ENCODE measurements around the gene ZFP3.
"Not testable (repeated sequence)": the region's sequence is repeated elsewhere in the genome, so short reads cannot be mapped to it uniquely, and the experiment has no call there.

ZFP3 gene

GRCh38 chr17:5078106-5079028 lies at the start of gene ZFP3:
Gene ZFP3, plus strand, starts transcription at chr17:5078467. Its CDS starts 13,038 bp downstream, at chr17:5091505.
- peak; percentile 17 to 48 for DNase-seq

- not testable (repeated sequence) for DNase-seq
Observed at GRCh38 chr17:5030168-5030567, 48.1 kb upstream of the ZFP3 start.

DNA sequence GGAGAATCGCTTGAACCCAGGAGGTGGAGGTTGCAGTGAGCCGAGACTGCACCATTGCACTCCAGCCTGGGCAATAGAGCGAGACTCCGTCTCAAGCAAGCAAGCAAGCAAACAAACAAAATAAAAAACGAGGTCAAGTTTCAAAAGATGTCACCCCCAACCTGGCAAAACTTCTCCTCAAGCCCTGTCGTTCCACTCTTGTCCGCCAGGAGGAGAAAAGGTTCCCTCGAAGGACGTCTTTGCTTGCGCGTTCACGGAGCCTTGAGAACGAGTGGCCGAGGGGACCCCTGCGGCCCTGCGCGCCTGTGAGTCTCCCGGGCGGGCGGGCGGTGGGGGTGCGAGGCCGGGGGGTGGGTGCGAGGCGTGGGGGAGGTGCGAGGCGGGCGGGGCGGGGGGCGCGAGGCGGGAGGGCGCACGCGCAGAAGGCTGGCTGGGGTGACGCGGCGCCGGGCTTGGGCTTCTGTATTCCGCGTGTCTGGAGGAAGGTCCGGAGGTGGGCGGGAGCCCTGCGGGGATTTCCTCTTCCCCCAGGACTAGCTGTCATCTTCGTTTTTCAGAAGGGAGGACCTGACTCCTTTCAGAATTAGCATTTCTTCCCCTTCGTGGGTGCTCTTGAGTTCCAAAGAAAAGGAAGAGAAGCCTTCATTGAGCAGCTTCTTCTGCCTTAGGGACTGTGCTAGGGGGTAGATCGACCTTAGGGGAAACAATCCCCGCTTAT lies 46.7 kb upstream of the ZFP3 start:
- DNase-seq, result peak in 1 of 2 experiments; percentile 4

GRCh38 chr17:5032865-5033264 lies 45.4 kb upstream of the ZFP3 start:
- no peak for DNase-seq

GRCh38 chr17:5033352-5034015 lies 44.8 kb upstream of the ZFP3 start:
- DNase-seq, result no peak

DNA sequence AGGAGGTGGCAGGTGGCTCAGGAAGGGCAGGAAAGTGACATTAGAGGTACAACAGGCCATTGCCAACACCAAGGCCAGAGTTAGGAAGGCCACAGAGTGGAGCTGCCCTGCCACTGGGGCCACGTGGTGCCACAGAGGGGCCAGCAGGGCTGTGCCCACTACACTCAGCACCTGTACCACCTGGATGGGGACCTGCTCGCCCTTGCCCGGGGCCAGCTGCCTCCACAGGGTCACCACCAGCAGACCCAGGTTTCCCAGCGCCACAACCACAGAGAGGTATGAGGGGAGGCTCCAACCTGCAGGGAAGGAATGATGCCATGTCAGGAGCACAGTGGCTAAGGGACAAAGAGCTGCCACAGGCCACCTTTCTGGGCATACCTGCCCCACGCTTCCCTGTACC lies 44.2 kb upstream of the ZFP3 start:
- DNase-seq, result no peak

DNA sequence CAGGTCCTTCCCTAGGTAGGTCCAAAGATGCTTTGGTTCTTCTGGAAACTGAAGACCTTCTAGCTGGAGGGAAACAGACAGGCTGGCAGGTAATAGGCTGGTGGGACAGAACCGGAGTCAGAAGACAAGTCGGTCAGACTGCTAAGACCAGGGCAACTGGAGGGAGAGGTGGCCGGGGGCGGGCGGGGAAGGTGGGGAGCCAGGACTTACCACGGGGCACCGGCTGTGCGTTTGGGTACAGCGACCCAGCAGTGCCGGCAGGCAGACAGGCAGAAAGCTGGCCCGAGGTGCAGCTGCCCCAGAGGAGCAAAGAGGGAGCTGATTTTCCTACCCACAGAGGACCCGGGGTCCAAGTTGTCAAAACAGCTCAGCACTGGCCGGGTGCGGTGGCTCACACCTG lies 43.6 kb upstream of the ZFP3 start:
- no peak for DNase-seq

- no peak for DNase-seq
Observed at GRCh38 chr17:5035315-5035714, 43.0 kb upstream of the ZFP3 start, which contains the start of gene SLC52A1. Gene SLC52A1, minus strand, starts transcription at chr17:5035426. Its CDS starts 820 bp downstream, at chr17:5034606.

DNA sequence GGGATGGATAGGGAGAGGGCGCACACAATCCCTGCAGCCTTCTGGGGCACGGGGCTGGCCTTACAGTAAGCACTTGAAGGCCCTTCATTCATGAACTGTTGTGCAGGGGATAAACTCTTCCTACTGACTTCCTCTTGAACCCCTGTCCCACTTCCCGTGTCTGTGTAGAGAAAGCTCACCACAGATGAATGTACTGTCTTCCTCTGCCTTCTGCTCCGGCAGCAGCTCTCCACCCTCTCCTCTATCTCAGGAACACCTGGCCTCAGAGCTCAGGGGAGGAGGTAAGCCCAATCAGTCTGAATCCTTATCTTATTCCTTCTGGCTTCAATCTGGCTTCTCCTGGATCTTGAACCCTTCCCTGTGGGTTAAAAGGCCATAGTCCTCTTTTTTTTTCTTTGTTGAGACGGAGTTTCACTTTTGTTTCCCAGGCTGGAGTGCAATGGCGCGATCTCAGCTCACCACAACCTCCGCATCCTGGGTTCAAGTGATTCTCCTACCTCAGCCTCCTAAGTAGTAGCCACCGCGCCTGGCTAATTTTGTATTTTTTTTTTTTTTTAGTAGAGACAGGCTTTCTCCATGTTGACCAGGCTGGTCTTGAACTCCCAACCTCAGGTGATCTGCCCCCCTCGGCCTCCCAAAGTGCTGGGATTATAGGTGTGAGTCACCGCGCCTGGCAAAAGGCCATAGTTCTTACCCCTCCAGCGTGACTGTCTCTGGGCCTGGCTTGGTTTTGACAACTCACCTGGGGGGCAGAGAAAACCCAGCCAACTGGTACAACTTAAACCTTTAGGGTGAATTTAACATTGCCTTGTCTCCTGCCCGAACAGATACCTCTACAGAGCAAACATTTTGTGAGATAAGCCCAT lies 35.9 kb upstream of the ZFP3 start:
- DNase-seq, result no peak

DNA sequence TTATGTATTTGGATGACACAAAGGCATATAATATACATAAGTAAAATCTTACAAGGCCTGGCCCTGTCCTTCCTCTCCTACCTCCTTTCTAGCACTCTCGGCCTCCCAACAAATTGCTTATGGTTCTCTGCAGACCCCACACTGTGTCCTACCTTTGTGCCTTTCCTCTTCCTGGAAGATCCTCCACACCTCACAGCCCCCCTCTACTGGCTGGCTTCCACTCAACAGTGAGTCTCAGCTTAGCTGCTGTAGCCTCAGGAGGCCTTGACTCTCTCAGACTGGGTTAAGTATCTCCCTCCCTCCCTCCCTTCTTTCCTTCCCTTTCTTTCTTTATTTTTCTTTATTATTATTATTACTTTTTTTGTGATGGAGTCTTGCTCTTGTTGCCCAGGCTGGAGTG lies 34.7 kb upstream of the ZFP3 start:
- no peak for DNase-seq

DNA sequence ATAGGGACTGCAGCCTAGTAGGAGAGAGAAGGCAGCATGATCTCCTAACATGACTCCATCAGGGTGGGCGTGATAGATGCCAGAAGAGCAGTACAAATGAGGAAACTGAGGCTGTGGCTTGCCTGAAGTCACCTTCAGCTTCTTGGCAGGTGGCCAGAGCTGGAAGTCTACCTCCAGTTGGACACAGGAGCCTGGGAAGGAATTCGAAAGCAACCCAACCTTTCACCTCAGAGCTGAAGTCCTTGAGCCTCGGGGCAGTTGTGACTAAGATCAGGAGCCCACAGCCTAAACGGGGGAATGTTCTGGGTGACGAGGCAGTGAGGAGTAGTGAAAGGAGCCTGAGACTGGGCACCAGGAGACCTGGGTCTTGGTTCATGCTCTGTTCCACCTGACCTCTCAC lies 33.6 kb upstream of the ZFP3 start:
- no peak for DNase-seq

- DNase-seq, result no peak
Observed at GRCh38 chr17:5045496-5045895, 32.8 kb upstream of the ZFP3 start.

- DNase-seq, result no peak
Observed at GRCh38 chr17:5047446-5047845, 30.8 kb upstream of the ZFP3 start.

DNA sequence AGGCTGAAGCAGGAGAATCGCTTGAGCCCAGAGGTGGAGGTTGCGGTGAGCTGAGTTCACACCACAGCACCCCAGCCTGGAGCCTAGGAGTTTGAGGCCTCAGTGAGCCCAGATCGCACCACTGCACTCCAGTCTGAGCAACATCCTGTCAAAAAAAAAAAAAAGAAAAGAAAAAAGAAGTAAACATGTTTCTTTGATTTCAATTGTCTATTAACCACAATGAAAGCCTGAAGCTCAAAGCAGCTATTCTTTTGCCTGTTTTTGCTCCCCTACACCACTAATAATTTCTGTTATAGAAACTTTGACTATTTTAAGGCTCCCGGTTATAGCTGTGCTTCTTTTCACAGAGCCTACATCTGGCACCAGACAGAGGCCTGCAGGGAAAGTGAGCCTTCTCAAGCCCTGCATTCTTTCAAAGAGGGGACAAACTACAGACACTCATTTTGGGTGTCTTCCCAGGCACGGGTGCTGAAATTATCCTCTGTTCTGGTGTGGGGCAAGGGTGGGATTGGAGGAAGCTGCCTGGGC lies 28.9 kb upstream of the ZFP3 start:
- DNase-seq, result no peak

DNA sequence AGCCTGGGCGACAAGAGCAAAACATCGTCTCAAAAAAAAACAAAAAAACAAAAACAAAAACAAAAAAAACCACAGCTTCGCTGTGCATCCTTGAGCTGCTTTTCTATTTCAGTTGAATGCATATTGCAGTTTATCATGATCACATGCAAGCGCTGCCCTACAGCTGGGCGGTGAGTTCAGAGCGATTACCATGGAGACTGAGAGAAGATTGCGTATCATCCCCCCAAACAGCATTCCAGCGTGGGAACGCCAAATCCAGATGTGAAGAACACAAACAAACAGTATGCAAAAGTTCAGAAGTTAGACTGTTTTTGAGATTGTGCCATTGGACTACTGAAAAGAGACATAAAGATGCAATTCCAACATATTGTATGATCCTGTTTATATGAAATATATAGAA lies 28.0 kb upstream of the ZFP3 start:
- no peak for DNase-seq

DNA sequence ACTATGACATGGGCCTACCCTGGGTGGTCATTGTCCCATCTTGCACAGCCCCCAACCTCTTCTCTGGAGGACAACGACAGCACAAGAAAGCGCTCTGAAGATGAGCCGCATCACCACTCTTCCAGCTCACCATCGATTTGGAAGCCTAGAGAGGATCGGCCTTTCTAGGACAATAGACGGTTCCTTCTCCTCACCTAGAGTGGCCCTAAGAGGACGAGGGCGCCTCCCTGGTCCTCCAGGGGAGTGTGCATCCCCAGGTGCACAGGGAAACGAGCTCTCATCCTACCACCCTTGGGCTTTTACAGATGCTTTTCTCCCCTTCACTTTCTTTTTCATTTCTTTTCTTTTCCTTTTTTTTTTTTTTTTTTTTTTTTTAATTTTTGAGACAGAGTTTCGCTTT lies 22.7 kb upstream of the ZFP3 start:
- no peak for DNase-seq

GRCh38 chr17:5065227-5065744 lies 13.0 kb upstream of the ZFP3 start:
- DNase-seq, result no peak

- DNase-seq, result no peak
Observed at GRCh38 chr17:5068236-5068635, 10.0 kb upstream of the ZFP3 start.

GRCh38 chr17:5069724-5070123 lies 8.5 kb upstream of the ZFP3 start:
- DNase-seq, result no peak

GRCh38 chr17:5075472-5075871 lies 2.8 kb upstream of the ZFP3 start:
- DNase-seq, result not testable (repeated sequence)

DNA sequence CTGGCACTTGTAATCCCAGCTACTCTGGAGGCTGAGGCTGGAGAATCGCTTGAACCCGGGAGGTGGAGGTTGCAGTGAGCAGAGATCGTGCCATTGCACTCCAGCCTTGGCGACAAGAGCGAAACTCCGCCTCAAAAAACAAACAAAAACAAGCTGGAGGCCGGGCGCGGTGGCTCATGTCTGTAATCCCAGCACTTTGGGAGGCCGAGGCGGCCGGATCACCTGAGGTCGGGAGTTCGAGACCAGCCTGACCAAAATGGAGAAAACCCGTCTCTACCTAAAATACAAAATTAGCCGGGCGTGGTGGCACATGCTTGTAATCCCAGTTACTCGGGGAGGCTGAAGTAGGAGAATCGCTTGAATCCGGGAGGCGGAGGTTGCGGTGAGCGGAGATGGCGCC lies 992 bp upstream of the ZFP3 start:
- DNase-seq, result not testable (repeated sequence)

- DNase-seq, result no peak
Observed at GRCh38 chr17:5077781-5078105, 524 bp upstream of the ZFP3 start.

Data from cerebellar nuclear complex (tissue), 1 donor.